OCI-LY1 (cell line): ENCODE measurements around the gene ABCC4.
"Not testable (repeated sequence)": the region's sequence is repeated elsewhere in the genome, so short reads cannot be mapped to it uniquely, and the experiment has no call there.

Experiments used
- H2AFZ ChIP-seq: fragments of 200-600 bp; sonication (generic), shearing (Covaris generic); 2 replicates; pipeline ENCODE4 v1.6.0; 2014; ENCODE audit warnings: antibody characterized with exemption, mild to moderate bottlenecking, low read length
- H3F3A ChIP-seq: fragments of 200-600 bp; sonication (generic), shearing (Covaris generic); 2 replicates; pipeline ENCODE4 v1.6.0; 2014; ENCODE audit warnings: mild to moderate bottlenecking, antibody characterized with exemption, low read length, moderate library complexity; ENCODE audit not compliant: insufficient read depth
- H3K27ac ChIP-seq: fragments of 200-600 bp; sonication (generic); 2 replicates; pipeline ENCODE4 v1.5.1; 2014; ENCODE audit warnings: low read length, mixed run types, mild to moderate bottlenecking, low read depth; ENCODE audit not compliant: poor library complexity, severe bottlenecking
- H3K27me3 ChIP-seq: fragments of 200-600 bp; sonication (generic); 2 replicates; pipeline ENCODE4 v1.6.0; 2014; ENCODE audit warnings: antibody characterized with exemption, mild to moderate bottlenecking, low read length, moderate library complexity; ENCODE audit not compliant: insufficient read depth
- H3K36me3 ChIP-seq: fragments of 200-600 bp; sonication (generic); 2 replicates; pipeline ENCODE4 v1.6.1; 2014; ENCODE audit warnings: mild to moderate bottlenecking, antibody characterized with exemption, low read length, moderate library complexity, mixed read lengths; ENCODE audit not compliant: insufficient read depth
- H3K4me1 ChIP-seq: fragments of 200-600 bp; sonication (generic); 2 replicates; pipeline ENCODE4 v1.5.1; 2014; ENCODE audit warnings: mild to moderate bottlenecking, low read length, moderate library complexity; ENCODE audit not compliant: insufficient read depth, severe bottlenecking
- H3K4me2 ChIP-seq: fragments of 200-600 bp; sonication (generic), shearing (Covaris generic); 2 replicates; pipeline ENCODE4 v1.6.1; 2014; ENCODE audit warnings: low read length
- H3K4me3 ChIP-seq: fragments of 200-600 bp; sonication (generic); 2 replicates; pipeline ENCODE4 v1.5.1; 2014; ENCODE audit warnings: low read length, low read depth, mild to moderate bottlenecking, mixed read lengths; ENCODE audit not compliant: poor library complexity, severe bottlenecking
- H3K79me2 ChIP-seq: fragments of 200-600 bp; shearing (Covaris generic); 2 replicates; pipeline ENCODE4 v1.6.1; 2016; ENCODE audit warnings: mixed run types, low read length, mixed read lengths; ENCODE audit not compliant: insufficient read depth
- H3K9ac ChIP-seq: fragments of 200-600 bp; sonication (generic), shearing (Covaris generic); 2 replicates; pipeline ENCODE4 v1.6.1; 2014; ENCODE audit warnings: mild to moderate bottlenecking, low read length, mixed read lengths
- H3K9me2 ChIP-seq: fragments of 200-600 bp; sonication (generic), shearing (Covaris generic); 2 replicates; pipeline ENCODE4 v1.6.1; 2014; ENCODE audit warnings: low read depth, mild to moderate bottlenecking, low read length, mixed read lengths
- H3K9me3 ChIP-seq: fragments of 200-600 bp; shearing (Covaris generic); 2 replicates; pipeline ENCODE4 v1.6.1; 2014; ENCODE audit warnings: low read length, mixed read lengths
- H4K20me1 ChIP-seq: fragments of 200-600 bp; sonication (generic), shearing (Covaris generic); 2 replicates; pipeline ENCODE4 v1.6.0; 2016; ENCODE audit warnings: mild to moderate bottlenecking, low read length; ENCODE audit not compliant: insufficient read depth
- EZH2 ChIP-seq: fragments of 200-600 bp; sonication (generic), shearing (Covaris generic); IDR thresholded peaks from 2 replicates; pipeline ENCODE4 v1.8.0; 2017; ENCODE audit warnings: borderline replicate concordance, mixed run types, mild to moderate bottlenecking, antibody characterized with exemption, low read length, moderate library complexity, mixed read lengths
- TF ChIP-seq, protein P1 (sequence below): fragments of 200-600 bp; sonication (generic), shearing (Covaris generic); IDR thresholded peaks from 2 replicates; pipeline ENCODE4 v1.5.1; 2017; ENCODE audit warnings: mild to moderate bottlenecking, antibody characterized with exemption, low read length, moderate library complexity, mixed read lengths

The ABCC4 gene

DNA sequence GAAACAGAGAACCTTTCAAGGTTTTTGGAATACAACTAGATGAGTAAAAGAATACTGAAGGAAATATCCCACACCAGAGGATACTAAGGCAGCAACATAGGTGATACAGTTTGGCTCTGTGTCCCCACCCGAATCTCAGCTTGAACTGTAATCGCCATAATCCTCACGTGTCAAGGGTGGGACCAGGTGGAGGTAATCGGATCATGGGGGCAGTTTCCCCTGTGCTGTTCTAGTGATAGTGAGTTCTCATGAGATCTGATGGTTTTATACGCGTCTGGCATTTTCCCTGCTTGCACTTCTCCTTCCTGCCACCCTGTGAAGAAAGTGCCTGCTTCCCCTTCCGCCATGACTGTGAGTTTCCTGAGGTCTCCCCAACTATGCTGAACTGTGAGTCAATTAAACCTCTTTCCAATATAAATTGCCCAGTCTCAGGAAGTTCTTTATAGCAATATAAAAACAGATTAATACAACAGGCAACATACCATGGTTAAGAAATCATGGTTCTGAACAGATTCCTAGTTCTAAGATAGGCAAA, 97.0 kb downstream of the ABCC4 start:
- no peak overlapping the region for H3K4me3 ChIP-seq
- no peaks in the 10 kb centered on the region for H3K9me2 ChIP-seq
- no peaks in the 10 kb centered on the region for H3K9me3 ChIP-seq
- no peaks in the 10 kb centered on the region for H3K27me3 ChIP-seq
- H3F3A ChIP-seq = no peaks in the 10 kb centered on the region
- H3K27ac ChIP-seq = peak overlapping the region; percentile 15
- no peaks in the 10 kb centered on the region for H4K20me1 ChIP-seq
- peaks cover 57% of the 10 kb centered on the region for H3K36me3 ChIP-seq
- H3K9ac ChIP-seq = no peak overlapping the region; the same call in 1 of the 2 replicates
- no peaks in the 10 kb centered on the region for H3K79me2 ChIP-seq
- H3K4me1 ChIP-seq = peaks cover 33% of the 10 kb centered on the region
- H3K4me2 ChIP-seq = peak overlapping the region; percentile 1; the same call in 1 of the 2 replicates
- H2AFZ ChIP-seq = no peak overlapping the region
- no peak for TF ChIP-seq EZH2
- TF ChIP-seq, protein P1, sequence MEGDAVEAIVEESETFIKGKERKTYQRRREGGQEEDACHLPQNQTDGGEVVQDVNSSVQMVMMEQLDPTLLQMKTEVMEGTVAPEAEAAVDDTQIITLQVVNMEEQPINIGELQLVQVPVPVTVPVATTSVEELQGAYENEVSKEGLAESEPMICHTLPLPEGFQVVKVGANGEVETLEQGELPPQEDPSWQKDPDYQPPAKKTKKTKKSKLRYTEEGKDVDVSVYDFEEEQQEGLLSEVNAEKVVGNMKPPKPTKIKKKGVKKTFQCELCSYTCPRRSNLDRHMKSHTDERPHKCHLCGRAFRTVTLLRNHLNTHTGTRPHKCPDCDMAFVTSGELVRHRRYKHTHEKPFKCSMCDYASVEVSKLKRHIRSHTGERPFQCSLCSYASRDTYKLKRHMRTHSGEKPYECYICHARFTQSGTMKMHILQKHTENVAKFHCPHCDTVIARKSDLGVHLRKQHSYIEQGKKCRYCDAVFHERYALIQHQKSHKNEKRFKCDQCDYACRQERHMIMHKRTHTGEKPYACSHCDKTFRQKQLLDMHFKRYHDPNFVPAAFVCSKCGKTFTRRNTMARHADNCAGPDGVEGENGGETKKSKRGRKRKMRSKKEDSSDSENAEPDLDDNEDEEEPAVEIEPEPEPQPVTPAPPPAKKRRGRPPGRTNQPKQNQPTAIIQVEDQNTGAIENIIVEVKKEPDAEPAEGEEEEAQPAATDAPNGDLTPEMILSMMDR = no peak

DNA sequence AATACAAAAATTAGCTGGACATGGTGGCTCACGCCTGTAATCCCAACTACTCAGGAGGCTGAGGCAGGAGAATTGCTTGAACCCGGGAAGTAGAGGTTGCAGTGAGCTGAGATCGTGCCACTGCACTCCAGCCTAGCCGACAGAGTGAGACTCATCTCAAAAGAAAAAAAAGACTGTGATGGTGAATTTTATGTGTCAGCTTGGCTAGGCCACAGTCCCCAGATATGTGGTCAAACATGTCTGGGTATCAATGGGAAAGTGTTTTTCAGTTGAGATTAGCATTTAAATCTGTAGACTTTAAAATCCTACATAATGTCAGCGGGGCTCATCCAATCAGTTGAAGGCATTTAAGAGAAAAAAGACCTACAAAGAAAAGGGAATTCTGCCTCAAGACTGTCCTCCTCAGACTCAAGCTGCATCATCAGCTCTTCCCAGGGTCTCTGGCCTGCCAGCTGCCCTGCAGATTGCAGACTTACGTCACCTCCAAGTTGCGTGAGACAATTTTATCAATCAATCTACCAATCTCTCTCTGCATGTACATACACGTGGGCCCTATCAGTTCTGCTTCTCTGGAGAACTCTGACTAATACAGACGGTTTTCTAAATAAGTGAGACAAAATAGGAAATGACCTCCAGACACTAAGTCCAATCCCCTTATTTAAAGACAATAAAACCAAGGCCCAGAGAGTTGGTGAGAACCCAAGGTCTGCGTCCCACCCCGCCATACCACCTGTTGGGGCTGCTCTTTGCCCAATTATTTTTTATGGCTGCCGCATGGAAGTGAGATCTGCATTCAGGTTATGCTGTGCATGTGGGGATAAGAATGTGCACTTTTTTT, 99.2 kb downstream of the ABCC4 start:
- Histone ChIP-seq H3K79me2 (no peaks in the 10 kb centered on the region), H3F3A (no peaks in the 10 kb centered on the region), H3K27me3 (no peaks in the 10 kb centered on the region), H2AFZ (no peak overlapping the region), H3K4me1 (peaks cover 13% of the 10 kb centered on the region), H3K27ac (no peak overlapping the region), H4K20me1 (no peaks in the 10 kb centered on the region), H3K9me2 (no peaks in the 10 kb centered on the region), H3K36me3 (peaks cover 53% of the 10 kb centered on the region), H3K4me3 (no peak overlapping the region), H3K9ac (no peak overlapping the region), H3K9me3 (no peaks in the 10 kb centered on the region), H3K4me2 (no peak overlapping the region)
- no peak for TF ChIP-seq EZH2
- TF ChIP-seq, protein P1 = no peak

DNA sequence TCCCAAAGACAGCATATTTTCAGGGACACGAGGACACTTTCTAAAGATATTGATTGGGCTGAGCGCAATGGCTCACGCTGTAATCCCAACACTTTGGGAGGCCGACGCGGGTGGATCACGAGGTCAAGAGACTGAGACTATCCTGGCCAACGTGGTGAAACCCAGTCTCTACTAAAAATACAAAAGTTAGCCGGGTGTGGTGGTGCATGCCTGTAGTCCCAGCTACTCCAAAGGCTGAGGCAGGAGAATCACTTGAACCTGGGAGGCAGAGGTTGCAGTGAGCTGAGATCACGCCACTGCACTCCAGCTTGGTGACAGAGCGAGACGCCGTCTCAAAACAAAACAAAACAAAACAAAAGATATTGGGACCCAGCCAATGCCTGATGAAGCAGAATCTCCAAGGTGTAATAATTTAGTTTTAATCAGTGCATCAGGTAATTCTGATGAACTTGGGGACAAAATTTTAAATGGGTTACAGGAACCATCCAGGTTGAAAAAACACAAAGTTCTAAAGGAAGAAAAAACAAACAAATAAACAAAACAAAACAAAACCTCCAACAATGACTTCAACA, 100.8 kb downstream of the ABCC4 start:
- H3K4me2 ChIP-seq, H3K27me3 ChIP-seq, H3K9me3 ChIP-seq, H3K9ac ChIP-seq, H4K20me1 ChIP-seq, H2AFZ ChIP-seq, H3K27ac ChIP-seq, H3K9me2 ChIP-seq, H3K79me2 ChIP-seq, H3F3A ChIP-seq, H3K4me3 ChIP-seq: not testable (repeated sequence)
- peaks cover 13% of the 10 kb centered on the region for H3K4me1 ChIP-seq
- H3K36me3 ChIP-seq = peaks cover 40% of the 10 kb centered on the region; the same call in 1 of the 2 replicates
